Stimulated activated CD4-positive, alpha-beta T cell treated with anti-CD3 and anti-CD28 coated beads, TNF-alpha, amount 100 ng/mL, for 1 hour (primary cell): ENCODE results near the gene SUPT7L.
"Not testable (repeated sequence)": the region's sequence is repeated elsewhere in the genome, so short reads cannot be mapped to it uniquely, and the experiment has no call there.

Experiments
- DNase-seq, 3 donors: peaks; one replicate each; pipeline ENCODE4 v3.0.0-alpha.2; 2020; ENCODE audit warnings: low read depth in 3 of 3, low spot score in 1 of 3

Gene SUPT7L

DNA sequence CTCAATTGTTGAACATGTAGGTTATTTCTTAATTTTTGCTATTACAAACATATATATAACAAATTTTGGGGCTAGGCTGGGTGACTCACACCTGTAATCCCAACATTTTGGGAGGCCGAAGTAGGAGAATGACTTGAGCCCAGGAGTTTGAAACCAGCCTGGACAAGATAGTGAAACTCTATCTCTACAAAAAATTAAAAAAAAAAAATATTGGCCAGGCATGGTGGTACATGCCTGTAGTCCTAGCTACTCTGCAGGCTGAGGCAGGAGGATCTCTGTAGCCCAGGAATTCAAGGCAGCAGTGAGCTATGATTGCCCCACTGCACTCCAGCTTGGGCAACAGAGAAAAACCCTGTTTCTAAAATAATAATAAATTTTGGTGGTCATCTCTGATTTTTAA lies 23.8 kb upstream of the SUPT7L start:
- DNase-seq: no peak

- DNase-seq: no peak
These were observed 22.2 kb upstream of the SUPT7L start for GRCh38 chr2:27685577-27685976.

GRCh38 chr2:27685006-27685405 lies 21.6 kb upstream of the SUPT7L start:
- not testable (repeated sequence) for DNase-seq

DNA sequence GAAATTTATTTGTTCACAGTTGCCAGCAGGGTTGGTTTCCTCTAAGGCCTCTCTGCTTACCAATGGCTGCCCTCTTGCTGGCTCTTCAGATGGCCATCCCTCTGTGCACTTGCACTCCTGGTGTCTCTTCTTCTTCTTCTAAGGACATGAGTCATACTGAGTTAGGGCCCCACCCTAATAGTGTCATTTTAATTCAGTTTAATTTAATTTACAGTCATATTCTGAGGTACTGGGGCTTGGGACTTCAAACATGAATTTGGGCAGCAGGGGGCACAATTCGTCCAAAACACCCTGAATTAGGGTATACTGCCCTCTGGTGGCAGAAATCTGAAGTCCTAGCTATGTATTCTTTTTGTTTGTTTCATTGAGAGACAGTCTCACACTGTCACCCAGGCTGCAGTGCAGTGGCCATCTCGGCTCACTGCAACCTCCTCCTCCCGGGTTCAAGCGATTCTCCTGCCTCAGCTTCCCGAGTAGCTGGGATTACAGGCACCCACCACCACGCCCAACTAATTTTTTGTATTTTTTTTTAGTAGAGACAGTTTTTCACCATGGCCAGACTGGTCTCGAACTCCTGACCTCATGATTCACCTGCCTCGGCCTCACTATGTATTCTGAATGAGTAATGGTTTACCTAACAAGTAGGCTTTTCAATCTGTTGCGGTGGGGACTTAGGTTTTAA lies 20.1 kb upstream of the SUPT7L start:
- DNase-seq: peak; percentile 63 to 72 (median 72)

DNA sequence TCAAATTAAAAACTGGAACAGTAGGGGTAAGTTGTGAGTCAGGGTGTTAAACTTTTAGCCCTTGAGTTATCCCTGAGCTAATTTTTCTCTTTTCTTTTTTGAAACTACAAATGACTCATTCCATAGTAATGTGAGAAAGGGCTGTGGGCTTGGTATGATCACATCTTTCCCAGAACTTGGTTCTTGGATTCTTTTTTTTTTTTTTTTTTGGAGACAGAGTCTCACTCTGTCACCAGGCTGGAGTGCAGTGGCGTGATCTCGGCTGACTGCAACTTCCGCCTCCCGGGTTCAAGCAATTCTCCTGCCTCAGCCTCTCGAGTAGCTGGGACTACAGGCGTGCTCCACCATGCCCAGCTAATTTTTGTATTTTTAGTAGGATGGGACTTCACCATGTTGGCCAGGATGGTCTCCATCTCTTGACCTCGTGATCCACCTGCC lies 18.9 kb upstream of the SUPT7L start:
- DNase-seq: not testable (repeated sequence)

DNA sequence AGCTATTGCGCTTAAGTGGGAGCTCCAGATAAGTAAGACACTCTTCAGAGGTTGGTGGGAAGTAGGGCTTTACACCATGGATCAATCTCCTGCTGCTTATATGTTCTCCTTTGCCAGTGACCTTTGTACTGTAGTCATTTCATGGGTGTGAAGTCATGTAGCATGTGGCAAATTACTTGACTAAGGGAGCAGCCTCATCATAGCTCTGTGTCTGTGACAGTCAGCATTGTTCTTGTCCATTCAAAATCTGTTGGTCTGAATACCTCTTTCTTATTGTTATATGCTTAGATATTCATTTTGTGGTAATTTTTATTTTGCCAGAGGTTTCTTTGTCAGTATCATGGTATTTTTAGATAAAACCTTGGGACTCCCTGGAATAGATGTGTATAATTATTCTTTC lies 18.4 kb upstream of the SUPT7L start:
- DNase-seq: no peak

DNA sequence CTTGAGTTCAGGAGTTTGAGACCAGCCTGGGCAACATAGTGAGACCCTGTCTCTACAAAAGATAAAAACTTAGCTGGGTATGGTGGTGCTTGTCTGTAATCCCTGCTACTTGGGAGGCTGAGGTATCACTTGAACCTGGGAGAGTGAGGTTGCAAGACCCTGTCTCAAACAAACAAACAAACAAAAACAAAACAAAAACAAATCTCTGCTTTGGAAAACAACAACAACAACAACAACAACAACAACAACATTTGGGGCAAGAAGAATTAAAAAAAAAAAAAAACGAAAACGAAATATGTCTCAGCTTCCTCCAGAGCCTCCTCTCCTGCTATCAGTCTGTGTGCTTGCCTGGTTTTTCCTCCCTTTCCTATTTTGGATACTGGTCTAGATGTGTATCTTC lies 17.2 kb upstream of the SUPT7L start:
- no peak for DNase-seq

DNA sequence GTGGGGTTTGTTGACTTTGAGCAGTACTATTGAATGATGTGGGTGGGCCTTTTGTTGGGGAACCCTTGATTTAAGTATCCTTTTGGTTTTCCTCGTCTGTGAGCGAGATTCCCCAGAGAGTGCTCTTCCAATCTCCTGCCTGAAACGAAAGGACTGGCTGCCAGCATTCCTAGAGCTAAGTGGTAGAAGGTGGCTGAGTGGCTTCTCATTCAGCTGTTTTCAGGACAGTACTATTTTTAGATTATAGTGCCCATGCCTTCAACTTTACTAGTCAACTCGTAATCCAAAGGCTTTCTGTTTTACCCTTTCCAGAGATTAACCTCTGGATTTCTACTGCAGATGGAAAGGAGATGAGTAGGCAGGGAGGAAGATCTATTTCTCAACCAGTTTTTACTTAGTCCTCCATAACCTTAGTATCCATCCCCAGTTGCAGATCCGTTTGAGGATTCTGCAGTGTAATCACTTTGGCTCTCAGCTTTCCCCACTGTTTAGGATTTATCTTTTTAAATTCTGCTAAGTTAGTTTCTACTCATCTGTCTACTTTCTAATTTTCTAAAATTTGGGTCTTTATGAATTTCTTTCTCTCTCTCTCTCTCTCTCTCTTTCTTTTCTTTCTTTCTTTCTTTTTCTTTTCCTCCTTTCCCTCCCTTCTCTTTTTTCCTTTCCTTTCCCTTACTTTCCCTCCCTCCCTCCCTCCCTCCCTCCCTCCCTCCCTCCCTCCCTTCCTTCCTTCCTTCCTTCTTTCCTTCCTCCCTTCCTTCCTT lies 9.5 kb upstream of the SUPT7L start:
- no peak for DNase-seq

GRCh38 chr2:27671235-27671634 lies 7.8 kb upstream of the SUPT7L start:
- DNase-seq: no peak

GRCh38 chr2:27667446-27667845 lies 4.0 kb upstream of the SUPT7L start:
- DNase-seq: no peak

- DNase-seq: no peak
These were observed 1.4 kb upstream of the SUPT7L start for GRCh38 chr2:27664622-27665363.

GRCh38 chr2:27664154-27664574 lies 750 bp upstream of the SUPT7L start:
- DNase-seq: no peak

- DNase-seq: no peak
These were observed 2.0 kb downstream of the SUPT7L start for GRCh38 chr2:27661371-27661770.

DNA sequence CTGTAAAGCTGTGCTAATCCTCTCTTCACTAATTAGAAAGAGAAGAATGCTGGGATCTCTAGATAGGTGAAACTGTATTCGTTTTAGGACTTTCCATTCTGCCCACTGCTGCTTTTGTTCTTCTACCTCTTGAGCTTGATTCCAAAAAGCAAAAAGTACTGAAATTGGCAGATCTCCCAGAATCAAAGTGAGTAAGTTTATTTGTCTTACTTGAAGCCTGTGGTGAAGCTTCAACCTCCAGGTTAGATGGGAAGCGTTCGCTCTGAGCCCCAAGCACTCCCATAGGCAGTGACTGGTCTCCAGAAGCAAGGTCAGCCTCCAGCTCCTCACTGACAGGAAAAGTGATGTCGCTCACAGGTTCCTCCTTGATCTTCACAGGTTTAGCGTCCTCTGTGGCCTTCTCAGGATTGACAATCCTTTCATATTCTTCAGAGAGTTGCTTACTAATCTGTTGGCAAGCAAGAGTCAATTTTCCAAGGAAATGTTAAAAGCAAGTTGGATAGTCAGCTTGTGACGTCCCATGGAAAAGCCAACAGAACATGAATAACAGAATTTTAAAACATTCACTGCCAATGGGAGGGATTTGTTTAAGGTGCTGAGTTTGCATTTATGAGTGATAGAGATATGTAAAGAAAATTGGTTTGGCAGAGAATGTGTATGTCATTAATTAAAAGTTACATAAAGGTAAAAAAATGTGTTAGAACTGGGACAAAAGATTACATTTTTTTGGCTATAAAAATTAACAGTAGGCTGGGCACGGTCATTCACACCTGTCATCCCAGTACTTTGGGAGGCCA lies 8.1 kb downstream of the SUPT7L start:
- no peak for DNase-seq

DNA sequence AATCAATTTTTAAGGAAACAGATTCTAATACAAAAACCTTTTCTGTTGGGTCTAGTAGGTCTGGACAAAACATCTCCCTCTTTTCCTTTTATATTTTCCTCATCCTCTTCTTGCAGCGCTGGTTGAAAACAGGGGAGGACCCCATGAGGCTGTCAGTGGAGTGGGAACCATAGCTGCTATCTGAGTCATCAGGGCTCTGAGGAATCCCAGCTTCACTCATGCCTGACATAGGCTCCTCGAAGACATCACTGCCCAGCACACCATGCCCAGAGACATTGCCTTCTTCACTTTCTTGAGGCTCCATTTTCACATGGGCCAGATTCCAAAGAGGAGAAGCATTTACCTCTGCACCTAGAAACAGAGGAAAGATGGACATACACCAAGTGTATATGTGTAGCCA lies 10.0 kb downstream of the SUPT7L start:
- no peak for DNase-seq

DNA sequence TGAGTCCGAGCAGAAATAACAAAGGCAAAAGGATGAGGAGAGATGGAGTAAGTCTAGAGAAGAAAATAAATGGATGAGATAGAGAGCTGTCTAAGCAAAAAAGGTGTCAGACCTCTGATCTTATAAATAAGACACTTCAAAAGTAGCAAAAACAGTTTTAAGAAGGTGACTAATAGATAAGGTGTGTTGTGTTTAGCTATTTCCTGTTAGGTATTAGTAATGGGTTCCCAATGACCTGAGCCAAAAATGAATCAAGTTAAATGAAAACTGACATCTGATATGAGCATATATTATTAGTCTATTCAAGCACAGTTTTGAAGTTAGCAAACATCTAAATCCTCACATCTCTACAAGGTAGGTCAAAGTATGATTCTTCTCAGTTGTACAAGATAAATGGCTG lies 10.6 kb downstream of the SUPT7L start:
- no peak for DNase-seq

DNA sequence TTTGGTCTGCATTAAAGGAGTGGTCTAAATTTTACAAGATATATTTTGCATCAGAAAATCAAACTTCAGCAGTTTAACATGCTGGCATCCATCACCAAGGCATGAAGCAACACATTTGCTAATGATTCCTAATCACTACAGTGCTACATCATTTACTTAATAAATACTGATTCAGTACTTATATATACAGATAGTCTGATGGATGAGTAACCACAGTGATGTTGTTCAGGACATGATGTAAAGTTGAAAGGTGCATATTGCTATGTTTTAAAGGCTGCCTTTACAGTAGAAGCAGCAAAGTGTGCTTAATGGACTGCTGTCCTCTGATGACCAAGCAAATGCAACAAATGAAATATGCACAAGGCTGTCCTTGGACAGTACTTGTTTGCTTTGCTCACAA lies 11.1 kb downstream of the SUPT7L start:
- no peak for DNase-seq

GRCh38 chr2:27651056-27651455 lies 12.4 kb downstream of the SUPT7L start:
- no peak for DNase-seq

DNA sequence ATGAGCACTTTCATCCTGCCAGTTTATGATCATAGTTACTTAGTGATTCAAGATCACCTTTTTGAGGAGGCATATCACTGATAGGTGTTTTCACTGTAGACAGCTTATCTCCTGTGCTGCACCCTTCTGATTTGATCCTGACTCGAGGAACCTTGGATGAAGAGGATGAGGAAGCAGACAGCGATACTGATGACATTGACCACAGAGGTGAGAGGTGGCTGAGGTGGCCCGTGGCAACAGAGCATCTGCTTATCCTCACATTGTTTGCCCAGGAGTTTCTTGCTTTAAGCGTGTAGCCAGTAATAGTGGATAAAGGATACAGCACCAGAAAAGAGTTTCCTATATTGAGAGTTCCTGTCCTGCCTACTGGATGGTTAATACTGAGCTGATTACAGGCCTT lies 15.7 kb downstream of the SUPT7L start:
- DNase-seq: no peak

DNA sequence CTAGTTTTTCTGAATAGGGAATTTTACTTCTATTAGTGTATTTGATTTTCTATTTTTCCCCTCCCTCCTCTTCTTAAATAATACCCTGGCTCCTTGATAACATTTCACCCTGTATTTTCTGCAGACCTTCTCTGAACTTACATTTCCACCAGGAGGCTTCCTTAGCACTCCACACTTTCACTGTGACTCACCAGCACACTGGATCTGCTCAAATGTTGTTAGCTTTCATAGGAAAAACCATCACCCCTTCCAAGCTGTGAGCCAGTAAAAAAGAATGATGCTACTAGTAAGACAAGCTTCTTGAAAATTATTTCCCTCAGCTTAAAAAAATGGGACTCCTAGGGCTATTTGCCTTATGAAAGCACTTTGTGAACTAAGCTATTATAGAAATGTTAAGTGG lies 16.1 kb downstream of the SUPT7L start:
- no peak for DNase-seq

GRCh38 chr2:27645197-27645596 lies 18.2 kb downstream of the SUPT7L start:
- DNase-seq: no peak
